WTC11 (cell line): ENCODE measurements around the gene SPOCK1. TPM values are rescaled to one million over a fixed set of nuclear protein-coding genes. Genes with fewer than 3 reads are reported as not detected.

Experiments used
- ATAC-seq: fragments of 200-7000 bp; cut with Tn5 transposase; 2 replicates; pipeline ENCODE4 v1.10.0; 2021; ENCODE audit warnings: mild to moderate bottlenecking, moderate library complexity
- CTCF ChIA-PET: fragments of 300-600 bp; sonication (Branson Sonifier 250); formaldehyde crosslinking; loops from one replicate; lab custom pipeline; 2021; ENCODE audit warnings: antibody characterized with exemption; lab: Charles Lee
- POLR2A ChIA-PET: fragments of 350-600 bp; sonication (Branson Sonifier 250); formaldehyde crosslinking; loops from one replicate; lab custom pipeline; 2021; ENCODE audit warnings: antibody characterized with exemption; lab: Charles Lee
- DNase-seq: peaks from one replicate; pipeline ENCODE4 v3.0.0; 2021; ENCODE audit warnings: low spot score
- H3K27ac Mint-ChIP-seq: 2 replicates; pipeline ENCODE4 v1.8.0; 2021; ENCODE audit warnings: mixed read lengths
- H3K27me3 Mint-ChIP-seq: 2 replicates; pipeline ENCODE4 v1.8.0; 2021; ENCODE audit warnings: low read depth, mild to moderate bottlenecking, moderate library complexity, mixed read lengths
- H3K36me3 Mint-ChIP-seq: 2 replicates; pipeline ENCODE4 v1.8.0; 2021; ENCODE audit warnings: mixed read lengths
- H3K4me1 Mint-ChIP-seq: 2 replicates; pipeline ENCODE4 v1.8.0; 2022; ENCODE audit warnings: mixed read lengths
- H3K4me3 Mint-ChIP-seq: 2 replicates; pipeline ENCODE4 v1.8.0; 2021; ENCODE audit warnings: mild to moderate bottlenecking, moderate library complexity, mixed read lengths
- H3K9me3 Mint-ChIP-seq: 2 replicates; pipeline ENCODE4 v1.8.0; 2021; ENCODE audit warnings: mixed read lengths
- ATF3 ChIP-seq: sonication (generic); formaldehyde crosslinking; conservative IDR thresholded peaks from 2 replicates; pipeline ENCODE4 v1.8.1; 2022; ENCODE audit warnings: mild to moderate bottlenecking, missing genetic modification reagents
- CBFB ChIP-seq: sonication (generic); formaldehyde crosslinking; IDR thresholded peaks from 2 replicates; pipeline ENCODE4 v1.8.1; 2022; ENCODE audit warnings: mild to moderate bottlenecking, low read depth, missing genetic modification reagents
- CREM ChIP-seq: sonication (generic); formaldehyde crosslinking; IDR thresholded peaks from 2 replicates; pipeline ENCODE4 v1.8.1; 2022; ENCODE audit warnings: mild to moderate bottlenecking, missing genetic modification reagents, moderate library complexity
- CTCF ChIP-seq: fragments of 200-600 bp; IDR thresholded peaks from 2 replicates; pipeline ENCODE4 v1.8.0; 2022; ENCODE audit warnings: antibody characterized with exemption
- ELF4 ChIP-seq: sonication (generic); formaldehyde crosslinking; IDR thresholded peaks from 2 replicates; pipeline ENCODE4 v1.8.1; 2022; ENCODE audit warnings: low read depth, mild to moderate bottlenecking, moderate library complexity, missing genetic modification reagents
- EMX1 ChIP-seq: fragments of 250-450 bp; sonication (Bioruptor Pico); IDR thresholded peaks from 2 replicates; pipeline ENCODE4 v1.8.0; 2021; ENCODE audit warnings: mild to moderate bottlenecking
- FOXJ3 ChIP-seq: sonication (generic); formaldehyde crosslinking; IDR thresholded peaks from 2 replicates; pipeline ENCODE4 v1.9.0; 2021; ENCODE audit warnings: missing genetic modification reagents, mild to moderate bottlenecking, borderline replicate concordance
- FOXP4 ChIP-seq: sonication (generic); formaldehyde crosslinking; IDR thresholded peaks from 2 replicates; pipeline ENCODE4 v1.8.0; 2022; ENCODE audit warnings: mild to moderate bottlenecking, missing genetic modification reagents
- GABPB1 ChIP-seq: sonication (generic); formaldehyde crosslinking; IDR thresholded peaks from 2 replicates; pipeline ENCODE4 v1.8.1; 2023; ENCODE audit warnings: mild to moderate bottlenecking, missing genetic modification reagents
- HMGA2 ChIP-seq: fragments of 250-450 bp; sonication (Bioruptor Pico); IDR thresholded peaks from 2 replicates; pipeline ENCODE4 v1.4.0; 2021; ENCODE audit warnings: mild to moderate bottlenecking, moderate library complexity
- HMGXB4 ChIP-seq: sonication (generic); formaldehyde crosslinking; IDR thresholded peaks from 2 replicates; pipeline ENCODE4 v1.8.1; 2023; ENCODE audit warnings: mild to moderate bottlenecking, moderate library complexity, missing genetic modification reagents
- KAT7 ChIP-seq: sonication (generic); formaldehyde crosslinking; IDR thresholded peaks from 2 replicates; pipeline ENCODE4 v1.8.1; 2023; ENCODE audit warnings: missing genetic modification reagents, mild to moderate bottlenecking, borderline replicate concordance
- MYBL2 ChIP-seq: sonication (generic); formaldehyde crosslinking; IDR thresholded peaks from 2 replicates; pipeline ENCODE4 v1.8.1; 2023; ENCODE audit warnings: mild to moderate bottlenecking, moderate library complexity, missing genetic modification reagents
- NFATC4 ChIP-seq: fragments of 250-450 bp; sonication (Bioruptor Pico); IDR thresholded peaks from 2 replicates; pipeline ENCODE4 v1.9.0; 2021; ENCODE audit warnings: mild to moderate bottlenecking
- NFYB ChIP-seq: sonication (generic); formaldehyde crosslinking; conservative IDR thresholded peaks from 2 replicates; pipeline ENCODE4 v1.8.0; 2022; ENCODE audit warnings: low read depth, missing genetic modification reagents
- NR2C2 ChIP-seq: sonication (generic); formaldehyde crosslinking; IDR thresholded peaks from 2 replicates; pipeline ENCODE4 v1.8.0; 2022; ENCODE audit warnings: mild to moderate bottlenecking, missing genetic modification reagents
- RELA ChIP-seq: sonication (generic); formaldehyde crosslinking; IDR thresholded peaks from 2 replicates; pipeline ENCODE4 v1.8.1; 2022; ENCODE audit warnings: missing genetic modification reagents, mild to moderate bottlenecking, borderline replicate concordance
- RORB ChIP-seq: fragments of 250-450 bp; sonication (Bioruptor Pico); IDR thresholded peaks from 2 replicates; pipeline ENCODE4 v1.9.0; 2021; ENCODE audit warnings: mild to moderate bottlenecking
- SMAD4 ChIP-seq: sonication (generic); formaldehyde crosslinking; IDR thresholded peaks from 2 replicates; pipeline ENCODE4 v1.8.0; 2022; ENCODE audit warnings: mild to moderate bottlenecking, missing genetic modification reagents
- TEAD1 ChIP-seq: sonication (generic); formaldehyde crosslinking; IDR thresholded peaks from 2 replicates; pipeline ENCODE4 v1.8.0; 2022; ENCODE audit warnings: mild to moderate bottlenecking, missing genetic modification reagents
- ZNF423 ChIP-seq: fragments of 250-450 bp; sonication (Bioruptor Pico); IDR thresholded peaks from 2 replicates; pipeline ENCODE4 v2.1.2; 2022; ENCODE audit warnings: mild to moderate bottlenecking, moderate library complexity
- total RNA-seq: library from RNA; stranded (reverse); gene quantifications from 3 replicates; pipeline ENCODE4 v1.2.3, GENCODE V29; 2021
- TF ChIP-seq, protein P1 (sequence below): sonication (generic); formaldehyde crosslinking; IDR thresholded peaks from 2 replicates; pipeline ENCODE4 v1.8.0; 2022; ENCODE audit warnings: missing genetic modification reagents
- TF ChIP-seq, protein P2 (sequence below): sonication (generic); formaldehyde crosslinking; IDR thresholded peaks from 2 replicates; pipeline ENCODE4 v1.8.1; 2023; ENCODE audit warnings: mild to moderate bottlenecking, missing genetic modification reagents, moderate library complexity
- TF ChIP-seq, protein P3 (sequence below): sonication (generic); formaldehyde crosslinking; IDR thresholded peaks from 2 replicates; pipeline ENCODE4 v1.8.1; 2023; ENCODE audit warnings: mild to moderate bottlenecking, missing genetic modification reagents, moderate library complexity
- TF ChIP-seq, protein P4 (sequence below): sonication (generic); formaldehyde crosslinking; IDR thresholded peaks from 2 replicates; pipeline ENCODE4 v1.8.1; 2023; ENCODE audit warnings: mild to moderate bottlenecking, missing genetic modification reagents

SPOCK1 gene
- total RNA-seq, 1 experiment from 2014 or later: 15.2 TPM

DNA sequence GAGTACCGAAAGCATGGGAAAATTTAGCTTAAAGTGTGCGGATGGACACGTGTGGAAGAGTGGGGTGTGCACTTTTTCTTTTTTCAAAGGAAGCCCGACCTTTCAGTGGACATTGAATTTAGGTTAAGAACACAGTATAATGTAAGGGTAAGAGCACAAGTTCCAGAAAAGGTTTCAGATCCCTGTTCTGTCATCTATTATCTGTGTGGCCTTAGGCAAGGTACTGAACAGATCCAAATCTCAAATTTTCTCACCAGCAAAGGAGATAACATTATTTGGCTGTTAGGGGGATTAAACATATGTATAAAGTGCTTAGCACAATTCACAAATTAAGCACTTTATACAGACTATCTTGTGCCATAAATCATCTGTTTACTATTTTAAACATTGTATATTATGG, 441.0 kb downstream of the SPOCK1 start:
- CTCF ChIA-PET: interaction anchor here (0.6 to 1.5 kb wide), 3 partner anchors 17 to 242 kb away, joined by 3 to 6 read pairs (median 5); no protein-coding TSS in a partner anchor
- Mint-ChIP-seq H3K36me3 (no peaks in the 10 kb centered on the region), H3K4me1 (peaks cover 8% of the 10 kb centered on the region)
- no peak for TF ChIP-seq NR2C2
- TF ChIP-seq, protein P1, sequence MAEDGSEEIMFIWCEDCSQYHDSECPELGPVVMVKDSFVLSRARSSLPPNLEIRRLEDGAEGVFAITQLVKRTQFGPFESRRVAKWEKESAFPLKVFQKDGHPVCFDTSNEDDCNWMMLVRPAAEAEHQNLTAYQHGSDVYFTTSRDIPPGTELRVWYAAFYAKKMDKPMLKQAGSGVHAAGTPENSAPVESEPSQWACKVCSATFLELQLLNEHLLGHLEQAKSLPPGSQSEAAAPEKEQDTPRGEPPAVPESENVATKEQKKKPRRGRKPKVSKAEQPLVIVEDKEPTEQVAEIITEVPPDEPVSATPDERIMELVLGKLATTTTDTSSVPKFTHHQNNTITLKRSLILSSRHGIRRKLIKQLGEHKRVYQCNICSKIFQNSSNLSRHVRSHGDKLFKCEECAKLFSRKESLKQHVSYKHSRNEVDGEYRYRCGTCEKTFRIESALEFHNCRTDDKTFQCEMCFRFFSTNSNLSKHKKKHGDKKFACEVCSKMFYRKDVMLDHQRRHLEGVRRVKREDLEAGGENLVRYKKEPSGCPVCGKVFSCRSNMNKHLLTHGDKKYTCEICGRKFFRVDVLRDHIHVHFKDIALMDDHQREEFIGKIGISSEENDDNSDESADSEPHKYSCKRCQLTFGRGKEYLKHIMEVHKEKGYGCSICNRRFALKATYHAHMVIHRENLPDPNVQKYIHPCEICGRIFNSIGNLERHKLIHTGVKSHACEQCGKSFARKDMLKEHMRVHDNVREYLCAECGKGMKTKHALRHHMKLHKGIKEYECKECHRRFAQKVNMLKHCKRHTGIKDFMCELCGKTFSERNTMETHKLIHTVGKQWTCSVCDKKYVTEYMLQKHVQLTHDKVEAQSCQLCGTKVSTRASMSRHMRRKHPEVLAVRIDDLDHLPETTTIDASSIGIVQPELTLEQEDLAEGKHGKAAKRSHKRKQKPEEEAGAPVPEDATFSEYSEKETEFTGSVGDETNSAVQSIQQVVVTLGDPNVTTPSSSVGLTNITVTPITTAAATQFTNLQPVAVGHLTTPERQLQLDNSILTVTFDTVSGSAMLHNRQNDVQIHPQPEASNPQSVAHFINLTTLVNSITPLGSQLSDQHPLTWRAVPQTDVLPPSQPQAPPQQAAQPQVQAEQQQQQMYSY (CRISPR knock-in tag): no peak
- TF ChIP-seq GABPB1: no peak
- TF ChIP-seq KAT7 (CRISPR knock-in tag): no peak
- TF ChIP-seq MYBL2: no peak
- TF ChIP-seq NFATC4: no peak
- TF ChIP-seq, protein P2, sequence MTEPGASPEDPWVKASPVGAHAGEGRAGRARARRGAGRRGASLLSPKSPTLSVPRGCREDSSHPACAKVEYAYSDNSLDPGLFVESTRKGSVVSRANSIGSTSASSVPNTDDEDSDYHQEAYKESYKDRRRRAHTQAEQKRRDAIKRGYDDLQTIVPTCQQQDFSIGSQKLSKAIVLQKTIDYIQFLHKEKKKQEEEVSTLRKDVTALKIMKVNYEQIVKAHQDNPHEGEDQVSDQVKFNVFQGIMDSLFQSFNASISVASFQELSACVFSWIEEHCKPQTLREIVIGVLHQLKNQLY (CRISPR knock-in tag): no peak
- no peak for TF ChIP-seq FOXJ3 (CRISPR knock-in tag)
- TF ChIP-seq EMX1 (CRISPR knock-in tag): no peak
- no peak for TF ChIP-seq ZNF423 (CRISPR knock-in tag)
- TF ChIP-seq HMGXB4: no peak
- TF ChIP-seq, all 79 proteins: peak for 0
- POLR2A ChIA-PET: no interaction called here
- Mint-ChIP-seq H3K9me3 (peaks cover under 1% of the 10 kb centered on the region; the same call in 1 of the 2 replicates), H3K27ac (no peak overlapping the region), H3K27me3 (no peaks in the 10 kb centered on the region), H3K4me3 (no peak overlapping the region)
- DNase-seq (no peak), ATAC-seq (no peak)

- Mint-ChIP-seq H3K36me3 (no peaks in the 10 kb centered on the region), H3K4me1 (peaks cover 8% of the 10 kb centered on the region), H3K27ac (no peak overlapping the region), H3K4me3 (no peak overlapping the region), H3K27me3 (no peaks in the 10 kb centered on the region), H3K9me3 (no peaks in the 10 kb centered on the region)
- ChIA-PET CTCF (interaction anchor here (1.3 to 1.5 kb wide), 2 partner anchors 17 to 18 kb away, joined by 3 to 5 read pairs; no protein-coding TSS in a partner anchor), POLR2A (no interaction called here)
- ATAC-seq: no peak
- no peak for DNase-seq
- TF ChIP-seq ATF3 (CRISPR knock-in tag) (no peak), CTCF (no peak), TEAD1 (CRISPR knock-in tag) (no peak), SMAD4 (no peak), RORB (CRISPR knock-in tag) (no peak), MYBL2 (no peak), CBFB (CRISPR knock-in tag) (no peak), NFYB (CRISPR knock-in tag) (no peak), FOXP4 (CRISPR knock-in tag) (no peak), ELF4 (CRISPR knock-in tag) (no peak), RELA (CRISPR knock-in tag) (no peak), CREM (no peak), HMGA2 (CRISPR knock-in tag) (no peak)
- TF ChIP-seq, protein P3, sequence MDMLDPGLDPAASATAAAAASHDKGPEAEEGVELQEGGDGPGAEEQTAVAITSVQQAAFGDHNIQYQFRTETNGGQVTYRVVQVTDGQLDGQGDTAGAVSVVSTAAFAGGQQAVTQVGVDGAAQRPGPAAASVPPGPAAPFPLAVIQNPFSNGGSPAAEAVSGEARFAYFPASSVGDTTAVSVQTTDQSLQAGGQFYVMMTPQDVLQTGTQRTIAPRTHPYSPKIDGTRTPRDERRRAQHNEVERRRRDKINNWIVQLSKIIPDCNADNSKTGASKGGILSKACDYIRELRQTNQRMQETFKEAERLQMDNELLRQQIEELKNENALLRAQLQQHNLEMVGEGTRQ (CRISPR knock-in tag): no peak
- TF ChIP-seq, protein P4, sequence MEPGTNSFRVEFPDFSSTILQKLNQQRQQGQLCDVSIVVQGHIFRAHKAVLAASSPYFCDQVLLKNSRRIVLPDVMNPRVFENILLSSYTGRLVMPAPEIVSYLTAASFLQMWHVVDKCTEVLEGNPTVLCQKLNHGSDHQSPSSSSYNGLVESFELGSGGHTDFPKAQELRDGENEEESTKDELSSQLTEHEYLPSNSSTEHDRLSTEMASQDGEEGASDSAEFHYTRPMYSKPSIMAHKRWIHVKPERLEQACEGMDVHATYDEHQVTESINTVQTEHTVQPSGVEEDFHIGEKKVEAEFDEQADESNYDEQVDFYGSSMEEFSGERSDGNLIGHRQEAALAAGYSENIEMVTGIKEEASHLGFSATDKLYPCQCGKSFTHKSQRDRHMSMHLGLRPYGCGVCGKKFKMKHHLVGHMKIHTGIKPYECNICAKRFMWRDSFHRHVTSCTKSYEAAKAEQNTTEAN (CRISPR knock-in tag): no peak
Observed at GRCh38 chr5:137056676-137057075, 442.4 kb downstream of the SPOCK1 start.
